Activated CD4-positive, CD25-positive, alpha-beta regulatory T cell treated with anti-CD3 and anti-CD28 coated beads, Interleukin-2, amount 50 U/mL, for 72 hours (primary cell): ENCODE measurements around the gene CNKSR1.

Experiments
- DNase-seq: peaks from one replicate; pipeline ENCODE4 v3.0.0; 2021

Gene CNKSR1

GRCh38 chr1:26184883-26185282 is 7.6 kb downstream of the CNKSR1 start:
- no peak for DNase-seq

GRCh38 chr1:26187882-26188281 is 10.6 kb downstream of the CNKSR1 start:
- no peak for DNase-seq

- DNase-seq: no peak
These were observed 11.2 kb downstream of the CNKSR1 start for GRCh38 chr1:26188477-26188876.

- DNase-seq: no peak
These were observed 12.0 kb downstream of the CNKSR1 start for GRCh38 chr1:26189331-26189730.

- no peak for DNase-seq
These were observed 12.5 kb downstream of the CNKSR1 start for GRCh38 chr1:26189751-26190275.

GRCh38 chr1:26190373-26190987 is 13.2 kb downstream of the CNKSR1 start, which contains the start of gene CATSPER4:
TSS of gene CATSPER4 (plus strand) at chr1:26190602. CDS start at chr1:26190628, 26 bp downstream.
- DNase-seq: no peak

- no peak for DNase-seq
These were observed 14.4 kb downstream of the CNKSR1 start for GRCh38 chr1:26191739-26192138.

- DNase-seq: no peak
These were observed 18.5 kb downstream of the CNKSR1 start for GRCh38 chr1:26195805-26196204.

- no peak for DNase-seq
These were observed 20.0 kb downstream of the CNKSR1 start for GRCh38 chr1:26197301-26197700.

GRCh38 chr1:26197813-26198212 is 20.5 kb downstream of the CNKSR1 start:
- no peak for DNase-seq

- DNase-seq: no peak
These were observed 23.1 kb downstream of the CNKSR1 start for GRCh38 chr1:26200413-26200812.

GRCh38 chr1:26203642-26204318 is 26.5 kb downstream of the CNKSR1 start:
- no peak for DNase-seq

GRCh38 chr1:26210147-26210870 is 33.0 kb downstream of the CNKSR1 start:
- no peak for DNase-seq

GRCh38 chr1:26212726-26213125 is 35.4 kb downstream of the CNKSR1 start:
- DNase-seq: no peak

GRCh38 chr1:26213335-26213905 is 36.1 kb downstream of the CNKSR1 start:
- DNase-seq: no peak

GRCh38 chr1:26215246-26215645 is 38.0 kb downstream of the CNKSR1 start:
- DNase-seq: no peak

GRCh38 chr1:26218906-26219494 is 41.7 kb downstream of the CNKSR1 start:
- DNase-seq: no peak

GRCh38 chr1:26220199-26220912 is 43.1 kb downstream of the CNKSR1 start:
- DNase-seq: no peak

GRCh38 chr1:26221094-26221493 is 43.8 kb downstream of the CNKSR1 start:
- DNase-seq: no peak

GRCh38 chr1:26224606-26225005 is 47.3 kb downstream of the CNKSR1 start:
- DNase-seq: no peak

GRCh38 chr1:26225033-26225831 is 47.9 kb downstream of the CNKSR1 start:
- DNase-seq: peak; percentile 57
